Measurements from ENCODE around the gene WEE1.
"Not testable (repeated sequence)": the region's sequence is repeated elsewhere in the genome, so short reads cannot be mapped to it uniquely, and the experiment has no call there.

The WEE1 gene

GRCh38 chr11:9600644-9601036, 27.2 kb downstream of the WEE1 start:
- peak; percentile 71 for DNase-seq

- DNase-seq: peak; percentile 44
Measured at GRCh38 chr11:9601037-9601875, 27.8 kb downstream of the WEE1 start.

GRCh38 chr11:9601876-9602199, 28.4 kb downstream of the WEE1 start:
- no peak for DNase-seq

GRCh38 chr11:9603214-9603613, 29.7 kb downstream of the WEE1 start:
- not testable (repeated sequence) for DNase-seq

GRCh38 chr11:9604134-9604533, 30.7 kb downstream of the WEE1 start:
- no peak for DNase-seq

GRCh38 chr11:9605742-9606141, 32.3 kb downstream of the WEE1 start:
- no peak for DNase-seq

GRCh38 chr11:9606809-9607510, 33.5 kb downstream of the WEE1 start:
- peak; percentile 26 for DNase-seq

- no peak for DNase-seq
Measured at GRCh38 chr11:9607511-9607899, 34.0 kb downstream of the WEE1 start.

- DNase-seq: no peak
Measured at GRCh38 chr11:9609002-9609759, 35.7 kb downstream of the WEE1 start.

- DNase-seq: no peak
Measured at GRCh38 chr11:9609841-9610240, 36.4 kb downstream of the WEE1 start.

GRCh38 chr11:9613118-9613829, 39.8 kb downstream of the WEE1 start:
- DNase-seq: peak; percentile 98

- peak; percentile 94 for DNase-seq
Measured at GRCh38 chr11:9613830-9614762, 40.6 kb downstream of the WEE1 start.

GRCh38 chr11:9615031-9615451, 41.6 kb downstream of the WEE1 start:
- no peak for DNase-seq

GRCh38 chr11:9616042-9616675, 42.7 kb downstream of the WEE1 start:
- DNase-seq: no peak

GRCh38 chr11:9616858-9617257, 43.4 kb downstream of the WEE1 start:
- DNase-seq: no peak

- no peak for DNase-seq
Measured at GRCh38 chr11:9617940-9618339, 44.5 kb downstream of the WEE1 start.

GRCh38 chr11:9619004-9619403, 45.5 kb downstream of the WEE1 start:
- no peak for DNase-seq

GRCh38 chr11:9619971-9620370, 46.5 kb downstream of the WEE1 start:
- no peak for DNase-seq

- not testable (repeated sequence) for DNase-seq
Measured at GRCh38 chr11:9622353-9622752, 48.9 kb downstream of the WEE1 start.

- DNase-seq: not testable (repeated sequence)
Measured at GRCh38 chr11:9623053-9623452, 49.6 kb downstream of the WEE1 start.

GRCh38 chr11:9624448-9624847, 51.0 kb downstream of the WEE1 start:
- DNase-seq: no peak
